GM19043 (cell line): Measurements from ENCODE around the gene ADK.
"Not testable (repeated sequence)": the region's sequence is repeated elsewhere in the genome, so short reads cannot be mapped to it uniquely, and the experiment has no call there.

Source experiments
- ATAC-seq: cut with Tn5 transposase; IDR thresholded peaks from one replicate; pipeline ENCODE4 v1.9.1; 2021; ENCODE audit warnings: low read depth; ENCODE audit not compliant: unreplicated experiment

The ADK gene

GRCh38 chr10:74292871-74293427, 141.9 kb downstream of the ADK start:
- no peak for ATAC-seq

GRCh38 chr10:74293686-74294371, 142.8 kb downstream of the ADK start:
- no peak for ATAC-seq

- no peak for ATAC-seq
Observed at GRCh38 chr10:74297389-74298080, 146.5 kb downstream of the ADK start.

GRCh38 chr10:74300074-74300621, 149.1 kb downstream of the ADK start:
- ATAC-seq = not testable (repeated sequence)

- no peak for ATAC-seq
Observed at GRCh38 chr10:74300666-74301065, 149.6 kb downstream of the ADK start.

- ATAC-seq = no peak
Observed at GRCh38 chr10:74305730-74306129, 154.7 kb downstream of the ADK start.

GRCh38 chr10:74306227-74306982, 155.4 kb downstream of the ADK start:
- no peak for ATAC-seq

- no peak for ATAC-seq
Observed at GRCh38 chr10:74307061-74307651, 156.1 kb downstream of the ADK start.

- ATAC-seq = no peak
Observed at GRCh38 chr10:74310652-74311257, 159.7 kb downstream of the ADK start.

GRCh38 chr10:74314166-74314565, 163.1 kb downstream of the ADK start:
- ATAC-seq = no peak

- no peak for ATAC-seq
Observed at GRCh38 chr10:74320026-74320425, 169.0 kb downstream of the ADK start.

- no peak for ATAC-seq
Observed at GRCh38 chr10:74320717-74321116, 169.7 kb downstream of the ADK start.

- no peak for ATAC-seq
Observed at GRCh38 chr10:74322141-74322540, 171.1 kb downstream of the ADK start.

GRCh38 chr10:74322565-74322964, 171.5 kb downstream of the ADK start:
- ATAC-seq = no peak

GRCh38 chr10:74328388-74328787, 177.4 kb downstream of the ADK start:
- ATAC-seq = no peak

GRCh38 chr10:74329873-74330272, 178.9 kb downstream of the ADK start:
- no peak for ATAC-seq

- ATAC-seq = no peak
Observed at GRCh38 chr10:74330646-74331045, 179.6 kb downstream of the ADK start.

GRCh38 chr10:74332398-74332797, 181.4 kb downstream of the ADK start:
- no peak for ATAC-seq

- ATAC-seq = no peak
Observed at GRCh38 chr10:74333174-74333573, 182.2 kb downstream of the ADK start.

GRCh38 chr10:74334221-74334620, 183.2 kb downstream of the ADK start:
- no peak for ATAC-seq
